GM10266 (cell line): ENCODE results near the gene PRDM16.

ENCODE experiments used
- DNase-seq: peaks from one replicate; pipeline ENCODE4 v3.0.0; 2012; ENCODE audit errors: extremely low spot score
- CTCF ChIP-seq: IDR thresholded peaks from 2 replicates; pipeline ENCODE4 v1.5.1; 2012; ENCODE audit warnings: mild to moderate bottlenecking, low read depth; ENCODE audit not compliant: control insufficient read depth, insufficient read depth; ENCODE audit errors: missing control alignments

Gene PRDM16

GRCh38 chr1:3117879-3118278, 48.9 kb downstream of the PRDM16 start:
- TF ChIP-seq CTCF = no peak
- DNase-seq = no peak

DNA sequence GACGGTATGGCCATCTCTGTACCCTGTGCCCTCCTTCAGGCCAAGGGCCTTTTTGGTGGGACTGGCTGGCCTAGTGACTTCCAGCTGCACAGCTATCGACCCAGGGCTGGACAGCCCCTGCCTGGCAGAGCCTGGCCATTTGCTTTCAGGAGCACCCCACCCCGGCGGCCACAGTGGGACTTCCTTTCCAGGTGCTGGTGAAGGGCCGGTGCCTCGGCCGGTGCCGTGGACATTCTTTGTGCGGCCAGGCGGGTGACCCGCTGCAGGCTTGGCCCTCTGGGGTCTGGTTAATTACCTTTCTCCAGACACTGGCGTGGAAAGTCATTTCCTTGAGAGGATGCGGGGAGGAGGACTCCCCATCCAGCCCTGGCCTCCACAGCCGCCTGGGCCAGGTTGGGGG, 50.1 kb downstream of the PRDM16 start:
- no peak for TF ChIP-seq CTCF
- no peak for DNase-seq

- no peak for TF ChIP-seq CTCF
- DNase-seq = no peak
These were observed 50.7 kb downstream of the PRDM16 start for GRCh38 chr1:3119725-3120124.

- no peak for TF ChIP-seq CTCF
- DNase-seq = no peak
These were observed 51.1 kb downstream of the PRDM16 start for GRCh38 chr1:3120140-3120539.

DNA sequence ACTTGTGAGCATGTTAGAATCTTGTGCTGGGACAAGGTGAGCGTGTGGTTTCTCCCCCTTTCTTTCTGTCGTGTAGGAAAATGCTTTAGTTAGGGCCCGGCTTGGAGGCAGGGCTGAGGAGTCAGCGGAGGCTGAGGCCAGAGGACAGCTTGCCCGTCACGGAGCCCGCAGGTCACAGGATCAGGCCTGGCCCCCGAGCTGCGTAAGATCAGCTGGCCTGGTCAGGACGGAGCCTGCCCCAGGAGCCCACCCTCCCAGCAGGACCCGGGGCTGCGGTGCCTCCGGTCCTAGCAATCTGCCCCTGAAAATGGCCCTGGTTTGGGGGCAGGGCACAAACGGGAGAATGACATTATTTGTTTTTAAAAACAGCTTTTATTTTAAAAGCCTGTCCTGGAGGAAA, 52.0 kb downstream of the PRDM16 start:
- TF ChIP-seq CTCF = no peak
- no peak for DNase-seq

- TF ChIP-seq CTCF = no peak
- no peak for DNase-seq
These were observed 52.6 kb downstream of the PRDM16 start for GRCh38 chr1:3121401-3122210.

DNA sequence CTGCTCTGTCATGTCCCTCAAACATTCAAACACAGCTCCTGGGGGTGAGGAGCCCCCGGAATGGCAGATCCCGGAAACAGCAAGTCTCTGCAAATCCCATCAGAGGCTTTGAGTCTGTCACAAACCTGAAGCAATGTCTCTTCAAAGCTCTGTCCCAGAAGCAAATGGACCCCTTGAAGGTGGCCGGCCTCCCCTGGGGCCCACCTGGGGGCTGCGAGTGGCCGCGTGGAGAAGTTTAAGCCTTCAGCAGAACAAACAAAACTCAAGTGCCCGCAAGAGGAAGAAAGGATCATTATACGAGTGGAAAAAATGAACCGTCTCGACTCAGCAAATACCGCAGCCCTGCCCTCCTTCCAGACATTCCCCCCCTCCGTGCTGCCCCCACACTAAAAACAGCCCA, 53.3 kb downstream of the PRDM16 start:
- no peak for DNase-seq
- TF ChIP-seq CTCF = no peak
